Transverse colon (tissue), 3 donors: Measurements from ENCODE around the gene CABLES2.

Experiments
- CTCF ChIP-seq, 5 experiments: fragments of 200-600 bp in 3 of 5; fragments of 450-650 bp in 2 of 5; sonication (generic) in 3 of 5; IDR thresholded peaks; 1 replicate in 2 of 5; 2 replicates in 3 of 5; pipeline ENCODE4 v1.5.1; 2016 to 2017; ENCODE audit warnings: antibody characterized with exemption in 5 of 5, inconsistent platforms in 3 of 5, mild to moderate bottlenecking in 2 of 5, moderate library complexity in 1 of 5
- EP300 ChIP-seq: sonication (generic); formaldehyde crosslinking; IDR thresholded peaks from one replicate; pipeline ENCODE4 v1.6.1; 2017; ENCODE audit warnings: antibody characterized with exemption, low read depth
- POLR2A ChIP-seq: fragments of 450-650 bp; IDR thresholded peaks from one replicate; pipeline ENCODE4 v1.6.1; 2016; ENCODE audit warnings: antibody characterized with exemption, mild to moderate bottlenecking, moderate library complexity

DNA sequence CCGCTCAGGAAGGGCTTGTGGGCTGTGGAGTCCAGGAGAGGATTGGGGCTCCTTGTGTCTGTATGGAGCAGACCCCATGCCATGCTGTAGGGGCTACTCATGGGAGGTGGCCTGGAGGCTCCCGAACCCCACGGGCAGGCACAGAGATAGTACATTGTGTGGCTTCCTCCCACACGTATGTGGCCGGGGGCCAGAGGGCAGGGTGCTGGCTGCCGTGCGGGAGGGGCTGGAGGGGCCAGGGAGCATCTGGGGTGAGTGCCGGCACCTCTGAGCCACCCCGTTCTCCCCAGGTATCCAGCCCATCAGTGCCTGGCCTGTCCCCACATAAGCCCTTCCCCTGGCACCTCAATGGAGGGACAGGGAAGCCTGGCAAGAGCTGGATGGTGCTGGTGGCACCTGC, 12.7 kb upstream of the CABLES2 start:
- TF ChIP-seq EP300 (no peak), CTCF (IDR thresholded peaks at IDR 0.05) (no peak), POLR2A (no peak)
